GM10266 (cell line): ENCODE data around the gene MST1.

Experiments
- DNase-seq: peaks from one replicate; pipeline ENCODE4 v3.0.0; 2012; ENCODE audit errors: extremely low spot score
- TF ChIP-seq, protein P1 (sequence below): IDR thresholded peaks from 2 replicates; pipeline ENCODE4 v1.5.1; 2012; ENCODE audit warnings: mild to moderate bottlenecking, low read depth; ENCODE audit not compliant: control insufficient read depth, insufficient read depth; ENCODE audit errors: missing control alignments

MST1 gene

DNA sequence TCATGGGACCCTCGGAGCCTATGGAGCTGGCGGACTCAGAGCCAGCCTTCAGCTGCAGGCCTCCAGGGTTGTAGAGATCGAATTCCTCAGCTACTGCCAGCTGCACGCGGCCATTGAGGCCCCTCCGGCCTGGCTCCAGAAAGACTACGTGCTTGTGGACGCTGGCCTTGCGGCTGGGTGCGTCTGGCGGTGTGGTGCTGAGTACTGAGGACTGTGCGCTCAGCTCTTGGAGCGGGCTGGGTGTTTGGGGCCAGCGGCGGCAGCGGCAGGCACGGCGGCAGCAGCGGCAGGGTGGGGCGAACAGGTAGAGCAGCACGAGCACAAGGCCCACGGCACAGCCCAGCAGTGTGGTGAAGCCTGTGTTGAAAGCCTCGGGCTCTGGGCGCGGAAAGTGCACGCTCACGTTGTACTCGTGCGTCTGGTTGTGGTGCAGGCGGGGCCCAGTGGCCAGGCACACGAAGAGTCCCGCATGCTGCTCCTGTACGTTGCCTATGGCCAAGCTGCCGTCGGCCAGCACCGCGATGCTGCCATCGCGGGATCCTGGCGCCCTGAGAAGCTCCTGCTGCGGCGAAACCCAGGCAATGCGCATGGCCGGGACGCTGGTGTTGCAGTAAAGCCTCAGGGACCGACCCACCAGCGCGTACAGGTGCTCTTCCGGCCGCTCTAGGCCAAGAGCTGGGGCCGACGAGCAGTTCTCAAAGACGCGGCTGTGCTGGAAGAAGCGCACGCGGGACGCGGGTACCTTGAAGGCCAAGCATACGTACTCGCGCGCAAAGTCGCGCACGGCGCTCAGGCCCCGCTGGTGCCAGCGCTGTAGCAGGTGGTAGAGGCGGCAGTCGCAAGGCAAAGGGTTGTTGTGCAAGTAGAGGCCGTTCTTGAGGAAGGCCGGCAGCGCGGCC, 28.9 kb upstream of the MST1 start:
- DNase-seq: no peak
- TF ChIP-seq, protein P1, sequence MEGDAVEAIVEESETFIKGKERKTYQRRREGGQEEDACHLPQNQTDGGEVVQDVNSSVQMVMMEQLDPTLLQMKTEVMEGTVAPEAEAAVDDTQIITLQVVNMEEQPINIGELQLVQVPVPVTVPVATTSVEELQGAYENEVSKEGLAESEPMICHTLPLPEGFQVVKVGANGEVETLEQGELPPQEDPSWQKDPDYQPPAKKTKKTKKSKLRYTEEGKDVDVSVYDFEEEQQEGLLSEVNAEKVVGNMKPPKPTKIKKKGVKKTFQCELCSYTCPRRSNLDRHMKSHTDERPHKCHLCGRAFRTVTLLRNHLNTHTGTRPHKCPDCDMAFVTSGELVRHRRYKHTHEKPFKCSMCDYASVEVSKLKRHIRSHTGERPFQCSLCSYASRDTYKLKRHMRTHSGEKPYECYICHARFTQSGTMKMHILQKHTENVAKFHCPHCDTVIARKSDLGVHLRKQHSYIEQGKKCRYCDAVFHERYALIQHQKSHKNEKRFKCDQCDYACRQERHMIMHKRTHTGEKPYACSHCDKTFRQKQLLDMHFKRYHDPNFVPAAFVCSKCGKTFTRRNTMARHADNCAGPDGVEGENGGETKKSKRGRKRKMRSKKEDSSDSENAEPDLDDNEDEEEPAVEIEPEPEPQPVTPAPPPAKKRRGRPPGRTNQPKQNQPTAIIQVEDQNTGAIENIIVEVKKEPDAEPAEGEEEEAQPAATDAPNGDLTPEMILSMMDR: no peak

DNA sequence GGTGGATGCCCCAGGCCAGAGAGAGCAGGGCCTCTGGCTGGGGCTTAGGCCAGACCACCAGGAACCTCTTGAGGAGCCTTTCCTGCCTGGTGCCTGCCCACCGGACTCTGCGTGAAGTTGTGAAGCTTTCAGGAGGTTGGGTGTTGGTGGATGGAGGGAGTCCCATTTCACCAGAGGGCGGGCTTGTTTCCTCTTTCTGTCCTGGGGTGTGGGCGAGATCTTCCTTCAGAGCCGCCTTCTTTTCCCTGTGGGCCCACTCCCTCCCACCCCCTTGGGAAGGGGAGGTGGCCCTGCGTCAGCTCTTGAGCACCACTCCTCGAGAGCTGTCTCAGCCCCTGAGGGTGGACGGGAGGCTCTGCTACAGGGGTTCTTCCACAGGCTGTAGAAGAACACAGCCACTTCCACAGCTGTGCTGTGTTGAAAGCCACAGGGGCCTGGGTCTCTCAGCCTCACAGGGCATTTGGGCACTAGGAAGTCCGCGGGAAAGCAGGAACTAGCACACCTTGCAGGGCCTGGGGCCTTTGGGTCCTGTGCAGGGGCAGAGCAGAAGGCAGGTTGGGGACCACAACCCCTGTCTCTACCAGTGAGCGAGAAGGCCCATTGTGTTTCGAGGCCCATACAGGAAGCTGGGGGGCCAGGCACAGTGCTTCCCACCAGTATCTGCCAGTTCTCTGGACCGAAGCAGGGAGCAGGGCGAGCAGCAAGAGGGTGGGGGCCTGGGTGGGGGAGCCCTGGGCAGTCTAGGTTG, 28.1 kb upstream of the MST1 start:
- TF ChIP-seq, protein P1: no peak
- no peak for DNase-seq

DNA sequence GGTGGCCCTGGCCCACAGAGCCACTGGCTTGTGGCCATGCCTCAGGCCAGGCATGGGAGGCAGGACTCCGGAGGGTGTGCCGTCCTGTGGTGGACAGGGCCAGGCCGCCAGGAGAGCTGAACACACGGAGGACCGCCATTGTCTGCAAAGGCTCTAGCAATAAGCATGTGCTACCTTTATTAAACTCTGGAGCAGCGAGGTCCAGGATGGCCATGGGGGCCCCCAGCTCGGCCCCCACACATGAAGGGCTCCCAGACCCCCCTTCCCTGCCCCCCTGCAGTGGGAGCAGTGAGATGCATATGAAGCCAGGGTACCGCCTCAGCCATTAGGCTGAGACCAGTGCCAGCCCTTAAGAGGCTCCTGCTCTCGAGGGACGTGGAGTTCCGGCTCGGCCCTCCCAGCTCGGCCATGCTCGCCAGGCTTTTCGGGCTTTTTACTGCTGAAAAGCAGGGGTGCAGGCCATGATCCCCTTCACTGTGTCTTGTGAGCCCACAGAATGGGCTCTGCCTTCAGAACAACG, 27.5 kb upstream of the MST1 start:
- TF ChIP-seq, protein P1: no peak
- no peak for DNase-seq

DNA sequence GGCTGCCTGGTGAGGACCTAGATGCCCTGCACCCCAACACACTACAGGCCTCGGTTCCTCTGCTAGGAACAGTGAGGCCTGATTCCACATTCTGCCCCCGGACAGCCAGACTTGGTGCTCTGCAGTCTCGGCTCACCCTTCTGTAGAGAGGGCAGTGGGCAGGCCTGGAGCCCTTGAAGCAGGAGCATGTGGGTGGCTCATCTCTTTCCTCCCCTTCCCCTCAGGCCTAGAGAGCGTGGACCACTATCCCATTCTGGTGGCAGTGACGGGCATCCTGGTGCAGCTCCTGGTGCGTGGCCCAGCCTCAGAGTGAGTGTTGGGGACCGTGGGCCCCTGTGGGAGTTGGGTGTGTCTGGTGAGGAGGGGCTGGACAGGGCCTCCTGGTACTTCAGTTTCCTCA, 26.9 kb upstream of the MST1 start:
- no peak for DNase-seq
- TF ChIP-seq, protein P1: no peak

DNA sequence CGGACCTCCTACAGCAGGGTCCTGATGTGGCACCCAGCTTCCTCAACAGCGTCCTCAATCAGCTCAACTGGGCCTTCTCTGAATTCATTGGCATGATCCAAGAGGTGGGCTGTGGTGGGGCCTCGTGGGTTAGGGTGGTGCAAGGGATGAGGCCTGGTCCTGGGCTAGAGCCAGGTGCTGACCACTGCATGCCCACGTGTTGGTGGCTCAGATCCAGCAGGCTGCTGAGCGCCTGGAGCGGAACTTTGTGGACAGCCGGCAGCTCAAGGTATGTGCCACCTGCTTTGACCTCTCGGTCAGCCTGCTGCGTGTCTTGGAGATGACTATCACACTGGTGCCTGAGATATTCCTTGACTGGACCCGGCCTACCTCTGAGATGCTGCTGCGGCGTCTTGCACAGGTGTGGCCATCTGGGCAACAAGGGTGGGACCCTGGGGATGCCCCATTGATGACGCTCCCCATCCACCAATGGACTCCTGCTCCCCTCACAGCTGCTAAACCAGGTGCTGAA, 26.4 kb upstream of the MST1 start:
- no peak for DNase-seq
- TF ChIP-seq, protein P1: no peak

DNA sequence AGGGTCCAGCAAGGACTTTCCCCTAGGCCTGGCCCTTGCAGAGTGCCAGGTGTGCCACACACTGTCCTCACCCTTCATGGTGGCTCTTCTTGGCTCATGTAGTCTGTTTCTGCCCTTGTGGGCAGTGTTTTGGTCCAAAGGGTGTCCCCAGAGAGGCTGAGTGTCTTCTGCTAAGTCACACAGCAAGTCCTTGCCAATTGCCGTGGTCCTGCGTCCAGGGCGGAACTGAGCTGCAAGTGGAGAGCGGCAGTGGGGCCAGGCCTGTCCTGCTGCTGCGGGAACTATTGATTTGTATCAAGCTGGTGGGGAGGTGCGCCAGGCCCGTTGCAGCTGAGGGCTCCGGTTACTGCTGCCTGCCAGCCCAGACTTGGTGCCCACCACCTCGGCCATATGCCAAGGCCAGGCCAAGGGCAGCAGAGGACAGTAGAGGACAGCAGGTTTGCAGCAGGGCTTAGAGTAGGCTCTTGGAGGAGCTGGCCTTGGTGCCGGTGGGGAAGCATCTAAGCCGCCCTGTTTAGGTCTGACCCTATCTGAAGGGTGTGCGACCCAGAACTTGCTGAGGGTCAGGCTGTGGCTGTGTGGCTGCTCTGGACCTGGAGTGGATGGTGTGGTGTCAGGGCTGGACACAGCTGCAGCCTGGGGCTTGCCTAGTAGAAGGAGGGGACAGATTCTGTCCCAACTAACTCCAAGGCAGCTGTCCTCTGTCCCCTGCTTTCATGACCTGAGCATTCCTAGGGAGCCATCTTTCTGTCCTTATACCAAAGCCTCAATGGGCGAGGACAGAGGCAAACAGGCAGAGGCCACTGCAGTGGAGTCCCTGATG, 25.7 kb upstream of the MST1 start:
- TF ChIP-seq, protein P1: no peak
- no peak for DNase-seq
